K562 (cell line): Measurements from ENCODE around the gene TCF12.

ENCODE experiments used
- CBFB ChIP-seq: sonication (generic); formaldehyde crosslinking; IDR thresholded peaks from 2 replicates; pipeline ENCODE4 v1.4.0; 2020; ENCODE audit warnings: mild to moderate bottlenecking, missing genetic modification reagents
- KLF13 ChIP-seq: fragments of 450-650 bp; IDR thresholded peaks from 2 replicates; pipeline ENCODE4 v1.6.1; 2016; ENCODE audit warnings: missing genetic modification characterization, low read depth, mild to moderate bottlenecking, missing compliant biosample characterization, moderate library complexity, borderline replicate concordance
- POLR2A ChIP-seq: fragments of 450-650 bp; conservative IDR thresholded peaks from 2 replicates; pipeline ENCODE4 v1.6.1; 2016
- TCF7L2 ChIP-seq: fragments of 150-350 bp; IDR thresholded peaks from 2 replicates; pipeline ENCODE4 v1.6.1; 2016; ENCODE audit warnings: low read depth, mild to moderate bottlenecking, low read length, moderate library complexity
- YY1 ChIP-seq, 3 experiments: IDR thresholded peaks; 2 replicates each; pipeline ENCODE4 v1.6.1; 2011; ENCODE audit warnings: low read length in 2 of 3, mild to moderate bottlenecking in 2 of 3, moderate library complexity in 2 of 3, borderline replicate concordance in 1 of 3, control low read depth in 1 of 3, low read depth in 1 of 3; ENCODE audit not compliant: insufficient read depth in 3 of 3, insufficient replicate concordance in 2 of 3, control insufficient read depth in 1 of 3, insufficient read length in 1 of 3; ENCODE audit errors: extremely low read depth in 1 of 3
- TF ChIP-seq, protein P1 (sequence below): fragments of 250-450 bp; sonication (Bioruptor Pico); IDR thresholded peaks from 2 replicates; pipeline ENCODE4 v1.8.0; 2021; ENCODE audit warnings: mild to moderate bottlenecking, moderate library complexity

DNA sequence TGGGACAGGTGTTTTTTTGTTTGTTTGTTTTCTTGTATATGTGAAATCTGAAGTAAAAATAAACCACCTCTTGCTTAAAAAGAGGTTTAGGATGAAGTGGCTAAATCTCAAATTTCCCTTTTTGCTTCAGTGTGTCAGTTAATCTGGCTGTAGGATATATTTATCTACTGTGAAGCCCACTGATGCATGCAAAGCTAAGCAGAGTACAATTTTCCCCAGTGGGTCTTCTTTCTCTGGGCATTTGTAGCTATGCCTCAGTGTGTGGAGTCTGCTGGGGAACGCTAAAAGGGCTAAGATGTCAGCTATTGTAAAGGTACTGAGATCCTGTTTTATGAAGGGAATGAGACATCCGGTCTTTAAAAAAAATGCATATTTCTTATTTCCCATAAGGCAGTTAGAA lies 190.6 kb downstream of the TCF12 start:
- TF ChIP-seq POLR2A = no peak
- TF ChIP-seq YY1 (IDR thresholded peaks at IDR 0.05; ENCODE audit: borderline replicate concordance in 1 of 3, control insufficient read depth in 1 of 3, extremely low read depth in 1 of 3, insufficient read depth in 3 of 3, insufficient read length in 1 of 3, insufficient replicate concordance in 2 of 3, low read depth in 1 of 3, low read length in 2 of 3) = no peak
- TF ChIP-seq CBFB (CRISPR knock-in tag) = no peak
- TF ChIP-seq, protein P1, sequence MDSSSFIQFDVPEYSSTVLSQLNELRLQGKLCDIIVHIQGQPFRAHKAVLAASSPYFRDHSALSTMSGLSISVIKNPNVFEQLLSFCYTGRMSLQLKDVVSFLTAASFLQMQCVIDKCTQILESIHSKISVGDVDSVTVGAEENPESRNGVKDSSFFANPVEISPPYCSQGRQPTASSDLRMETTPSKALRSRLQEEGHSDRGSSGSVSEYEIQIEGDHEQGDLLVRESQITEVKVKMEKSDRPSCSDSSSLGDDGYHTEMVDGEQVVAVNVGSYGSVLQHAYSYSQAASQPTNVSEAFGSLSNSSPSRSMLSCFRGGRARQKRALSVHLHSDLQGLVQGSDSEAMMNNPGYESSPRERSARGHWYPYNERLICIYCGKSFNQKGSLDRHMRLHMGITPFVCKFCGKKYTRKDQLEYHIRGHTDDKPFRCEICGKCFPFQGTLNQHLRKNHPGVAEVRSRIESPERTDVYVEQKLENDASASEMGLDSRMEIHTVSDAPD (CRISPR knock-in tag) = no peak
- TF ChIP-seq KLF13 (tag) = no peak
- no peak for TF ChIP-seq TCF7L2
